HG03175 (cell line): Measurements from ENCODE around the gene DCXR.

Experiments
- ATAC-seq: cut with Tn5 transposase; IDR thresholded peaks from one replicate; pipeline ENCODE4 v1.9.1; 2021; ENCODE audit warnings: mild to moderate bottlenecking, moderate library complexity; ENCODE audit not compliant: unreplicated experiment

The DCXR gene

DNA sequence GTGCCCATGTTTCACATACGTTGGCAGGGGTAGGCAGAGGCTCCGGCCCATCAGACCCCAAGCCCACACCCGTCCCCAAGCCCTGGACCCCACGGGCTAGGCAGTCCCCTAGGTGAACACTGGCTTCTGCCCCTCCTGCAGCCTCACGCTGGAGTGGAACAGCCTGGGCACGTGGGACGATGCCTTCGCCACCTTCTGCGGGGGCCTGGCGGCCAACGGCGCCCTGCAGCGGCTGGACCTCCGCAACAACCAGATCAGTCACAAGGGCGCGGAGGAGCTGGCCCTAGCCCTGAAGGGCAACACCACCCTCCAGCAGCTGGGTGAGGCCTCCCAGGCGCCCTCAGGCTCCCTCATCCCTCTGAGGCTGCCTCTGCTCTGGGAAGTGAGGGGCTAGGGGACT is 12.6 kb downstream of the DCXR start:
- ATAC-seq, result no peak

DNA sequence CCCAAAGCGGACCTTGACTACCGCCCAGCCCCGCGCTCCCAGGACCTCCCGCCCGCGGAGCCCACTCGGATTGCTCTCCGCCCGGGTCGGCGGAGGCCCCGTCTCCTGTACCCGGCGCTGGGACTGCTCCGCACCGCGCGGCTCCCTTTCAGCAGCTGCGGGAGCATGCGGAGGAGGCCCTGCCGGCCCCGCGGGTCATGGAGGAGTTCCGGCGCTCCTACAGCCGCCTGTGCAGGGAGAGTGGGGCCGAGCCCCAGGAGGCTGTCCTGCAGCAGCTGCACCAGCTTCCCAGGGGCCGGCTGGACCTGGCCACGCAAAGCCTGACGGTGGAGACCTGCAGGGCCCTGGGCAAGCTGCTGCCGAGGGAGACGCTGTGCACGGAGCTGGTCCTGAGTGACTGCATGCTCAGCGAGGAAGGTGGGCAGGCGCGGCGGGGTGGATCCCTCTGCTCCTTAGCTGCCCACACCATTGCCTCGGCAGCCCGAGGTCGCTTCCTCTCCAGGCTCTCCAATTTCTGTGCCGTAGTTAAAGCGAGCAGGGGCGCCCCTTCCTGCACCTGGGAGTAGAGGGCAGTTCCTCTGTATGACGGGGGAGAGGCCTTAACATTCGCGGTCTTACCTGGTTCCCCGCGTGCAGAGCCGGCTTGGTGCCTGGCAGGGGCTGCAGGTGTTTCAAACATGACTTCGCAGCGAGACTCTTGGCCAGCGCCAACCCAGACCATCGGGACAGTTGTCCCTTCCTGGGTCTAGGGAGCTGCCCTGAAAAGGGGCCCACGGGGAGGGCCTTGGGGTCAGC is 13.9 kb downstream of the DCXR start:
- peak; percentile 2 for ATAC-seq

DNA sequence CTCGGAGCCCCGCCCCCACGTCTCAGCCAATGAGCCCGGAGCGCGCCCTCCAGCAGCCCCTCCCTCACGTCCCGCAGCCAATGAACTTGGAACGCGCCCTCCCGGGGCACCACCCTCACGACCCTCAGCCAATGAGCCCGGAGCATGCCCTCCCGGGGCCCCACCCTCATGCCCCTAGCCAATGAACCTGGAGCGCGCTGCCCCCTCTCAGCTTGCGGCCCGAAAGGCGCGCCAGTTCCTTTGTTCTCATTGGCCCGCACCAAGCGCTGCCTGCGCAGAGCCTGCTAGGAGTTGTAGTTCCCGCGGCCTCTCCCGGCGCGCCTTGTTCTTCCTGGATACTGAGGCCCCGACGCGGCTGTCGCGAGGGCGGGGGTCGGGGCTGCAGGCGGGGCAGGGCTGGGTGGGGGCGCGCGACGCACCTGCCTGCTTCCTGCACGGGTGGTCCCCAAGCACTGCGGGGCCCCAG is 14.5 kb downstream of the DCXR start, which contains the start of gene LRRC45:
TSS of gene LRRC45 (plus strand) at position 325 of the 466 bp plus-strand sequence. CDS start 339 bp downstream, outside the sequence.
- peak; percentile 91 for ATAC-seq

DNA sequence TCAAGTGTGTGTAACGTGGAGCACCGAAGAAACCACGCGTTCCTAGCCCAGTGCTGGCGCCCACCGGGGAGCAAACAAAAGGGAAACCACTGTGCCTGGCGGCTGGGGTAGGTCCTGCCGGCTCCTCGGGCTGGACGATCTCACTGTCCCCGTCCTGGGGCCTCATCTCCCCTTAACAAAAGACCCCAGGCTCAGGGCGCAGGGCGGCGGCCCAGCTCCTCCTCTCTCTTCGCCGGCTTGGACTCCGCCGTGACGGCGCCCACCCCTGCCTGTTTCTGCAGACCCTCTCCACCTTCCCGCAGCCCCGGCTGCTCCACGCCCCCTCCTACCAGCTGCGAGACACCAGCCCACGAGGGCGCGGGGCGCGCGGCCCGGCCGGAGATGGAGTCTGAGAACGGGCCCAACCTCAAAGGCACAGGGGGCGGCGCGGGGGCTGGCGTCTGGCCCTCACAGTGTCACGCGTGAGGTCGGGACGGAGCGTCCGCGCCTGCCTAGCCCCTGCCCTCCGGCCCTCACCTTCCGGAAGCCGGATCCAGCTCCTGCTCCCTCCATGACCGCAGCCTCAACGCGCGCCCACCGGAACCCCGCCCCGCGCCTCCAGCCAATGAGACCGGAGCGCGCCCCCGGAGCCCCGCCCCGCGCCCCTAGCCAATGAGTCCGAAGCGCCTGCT is 15.1 kb downstream of the DCXR start, which contains the start of gene CENPX:
TSS of gene CENPX (minus strand) at position 569 of the 671 bp plus-strand sequence. CDS start at position 552, 17 bp downstream.
- ATAC-seq, result no peak

DNA sequence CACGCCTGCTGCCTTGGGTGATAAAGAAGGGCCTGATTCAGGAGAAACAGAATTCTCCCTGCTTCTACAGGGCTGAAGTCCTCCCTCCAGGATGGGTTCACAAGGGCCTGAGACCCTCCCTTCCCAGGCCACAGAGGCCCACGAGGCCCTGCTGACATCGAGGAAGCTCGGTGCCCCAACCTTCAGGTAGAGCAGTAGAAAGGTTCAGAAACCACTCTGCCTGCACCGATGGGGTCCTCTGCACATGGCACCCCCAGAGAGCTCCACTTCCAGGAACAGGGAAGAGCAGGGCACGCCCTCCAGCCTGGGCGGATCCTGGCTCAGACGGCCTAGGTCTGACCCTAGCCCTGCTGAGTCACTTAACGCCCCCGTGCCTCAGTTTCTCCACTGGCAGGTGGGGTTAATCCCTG is 15.6 kb downstream of the DCXR start:
- ATAC-seq, result no peak

DNA sequence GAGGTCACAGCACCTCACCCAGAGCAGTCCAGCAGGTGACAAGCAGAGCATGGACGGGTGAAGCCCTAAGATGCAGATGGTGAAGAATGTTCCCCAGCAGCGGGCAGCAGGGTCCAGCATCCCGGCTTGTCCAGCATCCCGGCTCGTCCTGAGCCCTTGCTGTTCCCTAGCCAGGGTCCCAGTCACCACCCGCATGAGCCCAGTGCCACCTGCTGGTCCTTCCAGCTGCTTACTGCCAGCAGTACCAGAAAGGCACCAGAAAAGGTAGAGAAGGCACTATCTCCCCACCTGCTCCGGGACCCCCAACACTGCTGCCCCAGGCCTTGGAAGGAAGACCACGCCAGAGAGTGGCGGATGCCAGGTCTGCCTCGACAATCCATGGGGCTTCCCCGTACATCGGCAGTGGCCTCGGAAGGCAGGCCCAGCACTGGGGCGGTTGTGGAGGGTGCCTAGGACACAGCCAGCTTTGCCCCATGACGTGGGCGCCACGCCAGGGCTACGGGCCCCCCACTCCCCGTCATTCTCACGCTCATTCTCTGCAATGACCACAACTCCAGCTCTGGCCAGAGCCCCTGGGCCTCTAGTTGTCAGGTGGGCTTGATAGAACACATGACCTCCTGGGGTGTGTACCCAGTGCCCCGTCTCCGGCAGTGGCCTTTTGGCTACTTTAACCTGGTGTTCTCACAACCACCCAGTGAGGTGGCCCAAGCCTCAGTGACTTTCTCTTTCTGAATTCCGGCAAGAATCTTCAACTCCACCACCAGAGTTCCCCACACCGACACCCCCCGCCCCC is 16.2 kb downstream of the DCXR start:
- ATAC-seq, result no peak

DNA sequence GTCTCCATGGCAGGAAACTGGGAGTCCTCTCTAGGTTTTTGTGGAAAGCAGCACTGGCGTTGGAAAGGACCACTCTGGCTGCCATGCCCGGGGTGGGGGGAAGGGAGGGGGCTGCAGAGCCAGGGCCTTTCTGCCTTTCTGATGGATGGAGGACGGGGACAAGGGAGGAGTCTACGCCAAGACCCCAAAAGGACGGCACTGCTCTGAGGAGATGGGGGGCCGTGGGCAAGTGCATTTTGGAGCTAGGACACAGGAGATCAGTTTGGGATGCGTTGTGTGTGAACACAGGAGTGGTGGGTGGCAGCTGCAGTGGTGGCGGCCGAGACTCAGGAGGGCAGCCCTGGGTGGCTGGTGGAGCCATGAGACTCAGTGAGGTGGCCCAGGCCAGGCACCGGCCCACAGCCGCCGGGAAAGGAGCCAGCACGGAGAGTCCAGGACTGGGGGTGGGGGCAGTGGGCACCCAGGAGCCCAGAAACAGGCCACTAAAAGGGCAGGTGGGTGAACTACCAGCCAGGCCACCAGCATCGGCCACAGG is 16.9 kb downstream of the DCXR start:
- ATAC-seq, result no peak

DNA sequence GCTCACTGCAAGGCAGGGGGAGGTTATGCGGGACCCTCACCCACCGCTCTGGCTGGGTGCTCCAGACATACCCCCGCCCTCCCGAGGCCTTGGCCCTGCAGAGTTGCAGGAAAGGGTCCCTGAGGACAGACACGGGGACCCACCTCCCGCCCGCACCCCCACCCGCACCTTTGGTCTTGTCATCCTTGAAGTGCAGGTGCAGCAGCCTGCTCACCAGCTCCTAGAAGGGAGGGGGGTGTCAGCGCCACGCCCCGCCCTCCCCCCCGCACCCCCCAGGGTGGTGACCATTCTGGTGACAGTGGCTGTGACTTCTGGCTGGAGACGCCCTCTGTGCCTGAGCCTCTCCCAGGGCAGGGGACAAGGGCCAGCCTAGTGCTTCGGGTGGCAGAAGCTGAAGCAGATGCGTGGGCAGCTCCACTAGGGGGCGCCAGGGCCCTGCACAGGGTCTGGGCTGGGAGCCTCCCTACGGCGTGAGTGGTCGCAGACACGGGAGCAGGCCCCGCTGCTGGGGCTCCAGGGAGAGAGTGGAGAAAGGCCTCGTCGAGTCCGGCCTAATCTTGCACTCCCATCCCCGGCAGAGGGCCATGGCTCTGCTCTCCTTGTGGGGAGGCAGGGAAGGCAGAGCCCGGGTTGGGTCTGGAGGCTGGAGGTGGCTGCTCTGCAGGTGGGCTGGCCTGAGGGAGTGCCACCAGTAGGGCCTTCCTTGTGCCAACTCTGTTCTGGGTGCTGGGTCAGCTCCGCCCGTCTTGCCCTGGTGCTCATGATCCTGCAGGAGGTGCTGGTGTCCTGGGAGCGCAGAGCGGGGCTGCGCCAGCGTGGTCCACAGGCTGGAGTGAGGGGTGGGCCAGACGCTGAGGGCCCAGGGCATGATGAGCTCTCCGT is 17.6 kb downstream of the DCXR start:
- no peak for ATAC-seq

DNA sequence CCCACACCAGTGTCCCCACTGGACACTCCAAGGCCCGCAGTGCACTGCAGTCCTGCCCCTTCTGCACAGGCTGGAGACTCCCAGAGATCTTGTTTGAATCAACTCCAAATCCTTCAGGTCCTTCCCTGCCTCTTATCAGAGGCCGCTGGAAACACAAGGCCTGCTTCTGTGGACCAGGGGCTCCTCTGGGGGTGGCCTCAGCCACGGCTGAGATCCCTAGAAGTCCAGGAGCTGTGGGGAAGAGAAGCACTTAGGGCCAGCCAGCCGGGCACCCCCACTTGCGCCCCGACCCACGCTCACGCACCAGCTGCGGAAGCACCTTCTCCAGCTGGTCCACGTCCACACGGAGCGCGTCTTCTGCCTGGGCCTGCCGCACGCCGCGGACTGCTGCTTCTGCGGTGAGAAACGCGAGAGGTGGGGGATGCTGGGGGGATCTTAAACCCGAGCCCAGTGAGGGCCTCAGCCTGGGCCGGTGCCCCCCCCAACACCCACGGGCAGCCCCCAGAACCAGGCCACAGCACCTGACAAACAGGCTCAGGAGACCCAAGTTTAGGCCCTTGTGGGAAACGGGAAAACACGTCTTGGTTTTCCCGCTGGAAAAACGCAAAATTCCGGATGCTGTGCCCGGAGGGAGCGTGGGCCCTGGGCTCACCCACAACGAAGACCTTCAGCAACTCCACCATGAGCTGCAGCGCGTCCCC is 18.4 kb downstream of the DCXR start:
- no peak for ATAC-seq

DNA sequence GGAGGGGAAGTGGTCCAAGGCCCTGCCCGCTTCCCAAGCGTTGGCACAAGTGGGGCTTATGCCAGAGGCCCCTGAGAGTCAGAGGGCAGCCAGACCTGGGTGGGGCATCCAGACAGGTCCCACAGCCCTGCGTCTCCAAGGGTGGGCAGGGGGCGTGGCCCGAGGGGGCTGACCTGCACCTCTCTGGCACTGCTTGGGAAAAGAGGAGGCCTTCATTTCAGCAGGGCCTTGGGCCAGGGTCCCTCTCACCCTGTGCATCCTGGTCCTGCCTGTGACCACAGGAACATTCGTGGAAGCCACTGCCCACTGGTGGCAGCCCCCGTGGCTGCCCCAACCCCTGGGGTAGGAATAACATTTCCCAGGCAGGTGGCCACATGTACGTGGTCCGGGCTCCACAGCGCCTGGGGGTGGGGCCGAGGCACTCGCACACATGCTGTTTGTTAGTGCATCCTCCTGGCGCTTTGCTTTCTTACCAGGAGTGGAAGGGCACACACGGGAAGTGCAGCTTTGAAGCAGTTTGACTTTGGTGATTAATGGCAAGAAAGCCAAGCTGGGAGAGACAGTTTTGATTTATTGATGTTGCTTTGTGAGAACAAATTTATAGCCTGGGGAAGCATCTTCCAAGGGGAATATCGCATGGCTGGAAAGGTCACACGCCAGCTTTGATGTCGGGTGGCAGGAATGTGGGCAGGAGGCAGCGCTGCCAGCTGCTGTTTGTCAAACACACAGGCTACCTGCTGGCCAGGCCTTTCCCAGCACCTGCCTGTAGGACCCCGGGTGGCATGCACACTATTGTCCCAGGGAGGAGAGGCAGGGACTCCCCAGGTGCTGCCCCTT is 19.1 kb downstream of the DCXR start:
- ATAC-seq, result no peak

DNA sequence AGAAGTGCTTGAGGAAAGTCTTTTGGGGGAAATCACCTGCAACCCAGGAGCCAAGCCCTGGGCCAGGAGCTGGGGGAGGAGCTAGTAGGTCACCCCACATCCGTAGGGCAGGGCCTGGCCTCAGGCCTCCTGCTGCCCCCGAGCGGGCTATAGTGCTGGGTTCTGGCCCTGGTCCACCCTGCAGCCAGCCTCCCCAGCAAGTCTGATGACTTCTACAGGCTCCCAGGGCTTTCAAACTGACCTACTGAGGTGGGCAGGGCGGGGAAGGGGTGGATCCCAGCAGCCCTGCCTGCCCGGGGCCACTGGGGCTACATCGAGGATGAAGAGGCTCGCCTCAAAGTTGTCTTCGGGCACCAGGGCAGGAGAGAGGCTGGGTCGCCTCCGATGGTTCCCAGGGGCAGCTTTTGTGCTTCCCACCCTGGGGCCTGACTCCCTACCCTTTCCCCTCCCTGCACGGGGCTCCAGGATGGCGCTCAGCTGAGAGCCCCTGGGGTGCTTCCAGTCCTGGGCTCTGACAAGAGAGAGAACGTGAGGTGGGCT is 19.8 kb downstream of the DCXR start:
- no peak for ATAC-seq

DNA sequence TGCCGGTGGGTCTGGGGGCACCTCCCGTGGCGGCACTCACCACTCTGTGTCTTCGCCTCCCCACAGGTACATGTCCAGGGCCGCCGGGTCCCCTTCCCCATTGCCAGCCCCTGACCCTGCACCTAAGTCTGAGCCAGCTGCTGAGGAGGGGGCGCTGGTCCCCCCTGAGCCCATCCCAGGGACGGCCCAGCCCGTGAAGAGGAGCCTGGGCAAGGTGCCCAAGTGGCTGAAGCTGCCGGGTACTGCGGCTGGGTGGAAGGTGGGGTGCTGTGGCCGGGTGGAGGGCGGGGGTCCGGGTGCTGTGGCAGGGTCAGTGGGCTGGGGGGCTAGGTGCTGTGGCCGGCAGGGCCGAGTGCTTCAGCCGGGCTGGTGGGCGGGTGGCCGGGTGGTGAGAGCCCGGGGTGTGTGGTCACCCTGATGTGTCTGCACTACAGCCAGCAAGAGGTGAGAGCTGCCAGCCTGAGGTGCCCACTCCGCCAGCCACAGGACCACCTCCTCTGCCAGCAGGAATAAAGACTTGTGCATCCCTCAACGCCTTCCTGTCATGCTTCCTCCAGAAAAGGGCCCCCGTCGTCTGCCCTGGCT is 20.5 kb downstream of the DCXR start:
- ATAC-seq, result no peak

DNA sequence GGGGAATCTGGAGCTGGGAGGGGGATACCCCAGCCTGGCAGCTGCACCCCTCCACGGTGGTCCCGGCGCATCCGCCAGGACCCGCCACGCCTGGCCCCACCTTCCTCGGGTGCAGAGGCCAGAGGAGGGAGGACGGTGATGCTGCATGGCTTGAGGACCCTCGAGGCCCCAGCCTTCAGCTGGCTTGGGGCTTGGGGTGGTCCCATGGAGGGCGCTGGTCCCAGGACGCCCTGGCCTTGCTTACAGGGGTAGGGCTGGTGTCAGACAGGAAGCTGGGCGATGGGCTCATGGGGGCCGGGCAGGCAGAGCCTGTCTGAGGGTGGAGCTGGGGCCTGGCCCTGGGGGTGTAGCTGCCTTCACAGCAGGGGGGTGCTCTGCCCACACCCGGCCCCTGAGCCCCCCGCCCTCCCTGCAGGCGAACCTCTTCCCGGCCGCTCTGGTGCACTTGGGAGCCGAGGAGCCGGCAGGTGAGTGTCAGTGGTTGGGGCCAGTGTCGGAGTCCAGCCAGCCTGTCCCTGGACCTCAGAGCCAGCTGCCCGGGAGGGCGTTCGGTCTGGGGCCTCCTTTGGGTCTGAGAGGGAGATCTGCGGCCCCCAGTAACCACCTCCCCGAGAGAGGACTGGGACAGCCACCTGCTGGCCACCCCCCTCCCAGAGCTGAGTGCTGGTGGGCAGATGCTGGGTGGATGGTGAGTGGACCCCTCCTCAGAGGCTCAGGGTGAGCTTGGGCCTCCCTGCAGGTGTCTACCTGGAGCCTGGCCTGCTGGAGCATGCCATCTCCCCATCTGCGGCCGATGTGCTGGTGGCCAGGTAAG is 21.2 kb downstream of the DCXR start:
- no peak for ATAC-seq

DNA sequence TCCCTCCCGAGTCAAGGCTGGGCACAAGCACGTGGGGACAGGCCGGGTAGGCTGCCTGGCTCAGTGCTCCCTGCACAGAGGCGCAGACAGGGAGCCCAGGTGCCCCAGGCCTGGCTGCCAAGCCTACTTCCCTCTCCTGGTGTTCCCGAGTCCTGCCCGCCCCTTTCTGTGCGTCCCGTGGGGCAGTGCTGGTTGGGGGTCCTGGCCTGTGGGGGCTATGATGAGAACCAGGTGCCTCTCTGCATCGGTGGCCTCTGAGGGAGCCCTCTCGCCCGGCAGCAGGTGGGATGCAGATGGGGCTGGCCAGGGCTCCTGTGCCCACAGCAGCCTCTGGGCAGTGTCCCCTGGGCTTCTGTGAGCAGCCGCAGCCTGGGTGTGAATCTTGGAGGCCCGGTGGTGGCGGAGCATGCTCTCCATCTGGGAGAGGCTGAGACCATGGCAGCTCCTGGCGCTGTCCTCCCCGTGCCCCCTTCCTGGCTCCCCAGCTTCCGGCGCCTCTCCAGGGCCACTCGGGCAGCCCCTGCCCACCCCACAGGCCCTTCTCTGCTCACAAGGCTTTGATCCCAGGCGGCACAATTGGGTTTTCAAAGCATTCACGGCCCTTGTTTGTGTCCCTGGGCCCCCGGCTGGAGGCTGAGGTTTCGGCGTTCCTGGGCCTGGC is 22.1 kb downstream of the DCXR start:
- no peak for ATAC-seq

DNA sequence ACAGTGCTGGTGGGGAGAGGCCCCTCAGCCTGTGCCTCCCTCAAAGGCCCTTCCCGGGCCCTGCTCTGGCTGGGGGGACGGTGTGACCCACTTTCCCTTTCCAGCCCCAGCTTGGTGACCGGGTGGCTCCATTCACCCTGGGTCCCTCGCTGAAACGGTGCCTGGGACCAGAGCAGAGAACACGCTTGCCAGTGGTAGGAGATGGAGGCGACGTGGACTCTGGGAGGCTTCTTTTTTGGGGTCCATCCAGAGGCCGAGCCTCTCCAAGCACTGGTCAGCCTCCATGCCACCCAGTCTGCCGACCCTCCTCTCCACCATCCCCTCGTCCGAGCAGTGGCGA is 22.6 kb downstream of the DCXR start:
- no peak for ATAC-seq

DNA sequence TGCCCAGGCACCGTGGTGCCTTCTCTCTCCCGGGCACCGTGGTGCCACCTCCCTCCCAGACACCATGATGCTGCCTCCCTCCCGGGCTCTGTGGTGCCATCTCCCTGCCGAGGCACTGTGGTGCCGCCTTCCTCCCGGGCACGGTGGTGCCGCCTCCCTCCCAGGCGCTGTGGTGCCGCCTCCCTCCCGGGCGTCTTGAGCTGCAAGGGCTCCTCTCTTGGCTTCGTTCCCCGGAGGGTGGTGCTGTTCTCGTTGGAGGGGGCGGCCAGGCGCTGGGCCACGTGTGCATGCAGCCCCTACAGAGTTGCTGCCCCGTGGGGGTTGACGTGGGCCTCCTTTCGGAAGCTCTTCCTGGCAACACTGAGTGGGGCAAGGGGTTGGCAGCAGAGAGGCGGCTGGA is 23.1 kb downstream of the DCXR start:
- no peak for ATAC-seq
